ENCODE results near the gene JMY. TPM values are rescaled to one million over a fixed set of nuclear protein-coding genes. Genes with fewer than 3 reads are reported as not detected.

Gene JMY
- total RNA-seq, 4 donors from 2014 or later = 33.2 to 64.2 (median 43.2) TPM

DNA sequence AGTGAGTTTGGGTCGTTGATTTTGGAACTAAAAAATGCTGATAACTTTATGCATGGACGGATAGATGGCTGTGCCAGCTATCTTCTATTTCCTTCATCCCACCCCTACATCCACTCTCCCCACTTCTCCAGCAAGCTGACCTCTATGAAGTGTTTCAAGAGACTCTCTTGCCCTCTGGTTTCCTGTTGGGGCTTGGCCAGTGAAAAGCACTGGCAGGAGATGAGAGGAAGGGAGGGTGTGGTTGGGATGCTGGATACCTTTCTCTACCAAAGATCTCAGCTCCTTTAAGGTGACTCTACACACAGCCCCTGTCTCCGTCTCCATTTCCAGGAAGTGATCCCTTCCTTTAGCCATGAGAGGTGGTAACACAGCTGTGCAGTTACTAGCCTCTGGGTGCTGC lies 30.0 kb upstream of the JMY start:
- intact Hi-C loops (cut with DNase I) = loop anchor here (10.0 kb wide), 1 partner anchor 61 kb away; no protein-coding TSS in a partner anchor
- WGBS = 86% methylated on average over 3 of the region's 3 CpGs

DNA sequence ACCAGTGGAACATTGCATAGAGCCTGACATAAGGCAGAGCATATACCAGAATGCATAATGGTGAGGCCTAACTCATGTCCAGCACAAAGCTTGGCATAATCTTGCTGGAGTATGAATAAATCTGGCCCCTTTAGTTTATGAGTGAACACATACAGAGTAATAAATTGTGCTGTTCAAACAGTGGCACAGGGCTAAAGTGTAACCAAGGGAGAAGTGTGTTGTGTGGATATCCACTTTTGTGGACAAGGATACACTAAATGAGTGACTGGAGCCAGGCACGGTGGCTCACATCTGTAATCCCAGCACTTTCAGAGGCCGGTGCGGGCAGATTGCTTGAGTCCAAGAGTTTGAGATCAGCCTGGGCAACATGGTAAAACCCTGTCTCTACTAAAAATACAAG lies 29.4 kb upstream of the JMY start:
- H3K9me3 ChIP-seq = no peaks in the 10 kb centered on the region
- no peaks in the 10 kb centered on the region for H3K27me3 ChIP-seq
- TF ChIP-seq, protein P1, sequence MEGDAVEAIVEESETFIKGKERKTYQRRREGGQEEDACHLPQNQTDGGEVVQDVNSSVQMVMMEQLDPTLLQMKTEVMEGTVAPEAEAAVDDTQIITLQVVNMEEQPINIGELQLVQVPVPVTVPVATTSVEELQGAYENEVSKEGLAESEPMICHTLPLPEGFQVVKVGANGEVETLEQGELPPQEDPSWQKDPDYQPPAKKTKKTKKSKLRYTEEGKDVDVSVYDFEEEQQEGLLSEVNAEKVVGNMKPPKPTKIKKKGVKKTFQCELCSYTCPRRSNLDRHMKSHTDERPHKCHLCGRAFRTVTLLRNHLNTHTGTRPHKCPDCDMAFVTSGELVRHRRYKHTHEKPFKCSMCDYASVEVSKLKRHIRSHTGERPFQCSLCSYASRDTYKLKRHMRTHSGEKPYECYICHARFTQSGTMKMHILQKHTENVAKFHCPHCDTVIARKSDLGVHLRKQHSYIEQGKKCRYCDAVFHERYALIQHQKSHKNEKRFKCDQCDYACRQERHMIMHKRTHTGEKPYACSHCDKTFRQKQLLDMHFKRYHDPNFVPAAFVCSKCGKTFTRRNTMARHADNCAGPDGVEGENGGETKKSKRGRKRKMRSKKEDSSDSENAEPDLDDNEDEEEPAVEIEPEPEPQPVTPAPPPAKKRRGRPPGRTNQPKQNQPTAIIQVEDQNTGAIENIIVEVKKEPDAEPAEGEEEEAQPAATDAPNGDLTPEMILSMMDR (IDR thresholded peaks at IDR 0.05) = no peak
- TF ChIP-seq EP300 (IDR thresholded peaks at IDR 0.05) (no peak), POLR2A (IDR thresholded peaks at IDR 0.05; ENCODE audit: low read depth) (no peak), POLR2AphosphoS5 (IDR thresholded peaks at IDR 0.05) (no peak)
- H3K4me1 ChIP-seq = no peaks in the 10 kb centered on the region
- DNase-seq (ENCODE audit: extremely low spot score) = no peak
- intact Hi-C loops (cut with DNase I) = loop anchor here (10.0 kb wide), 1 partner anchor 62 kb away; no protein-coding TSS in a partner anchor
- WGBS = 97% methylated on average over 3 of the region's 3 CpGs
- no peaks in the 10 kb centered on the region for H3K36me3 ChIP-seq
- no peak overlapping the region for H3K4me3 ChIP-seq
- H3K27ac ChIP-seq (replicated peaks in 1 of 4) = no peak overlapping the region

More for the DNA sequence above, 30.0 kb upstream of the JMY start:
- no peaks in the 10 kb centered on the region for H3K36me3 ChIP-seq
- no peak for DNase-seq (ENCODE audit: extremely low spot score)
- H3K27me3 ChIP-seq = no peaks in the 10 kb centered on the region
- TF ChIP-seq POLR2A (IDR thresholded peaks at IDR 0.05; ENCODE audit: low read depth) (no peak), EP300 (IDR thresholded peaks at IDR 0.05) (no peak), POLR2AphosphoS5 (IDR thresholded peaks at IDR 0.05) (no peak)
- TF ChIP-seq, protein P1 (IDR thresholded peaks at IDR 0.05) = no peak
- no peaks in the 10 kb centered on the region for H3K4me1 ChIP-seq
- H3K27ac ChIP-seq (replicated peaks in 1 of 4) = no peak overlapping the region
- no peaks in the 10 kb centered on the region for H3K9me3 ChIP-seq
- no peak overlapping the region for H3K4me3 ChIP-seq

DNA sequence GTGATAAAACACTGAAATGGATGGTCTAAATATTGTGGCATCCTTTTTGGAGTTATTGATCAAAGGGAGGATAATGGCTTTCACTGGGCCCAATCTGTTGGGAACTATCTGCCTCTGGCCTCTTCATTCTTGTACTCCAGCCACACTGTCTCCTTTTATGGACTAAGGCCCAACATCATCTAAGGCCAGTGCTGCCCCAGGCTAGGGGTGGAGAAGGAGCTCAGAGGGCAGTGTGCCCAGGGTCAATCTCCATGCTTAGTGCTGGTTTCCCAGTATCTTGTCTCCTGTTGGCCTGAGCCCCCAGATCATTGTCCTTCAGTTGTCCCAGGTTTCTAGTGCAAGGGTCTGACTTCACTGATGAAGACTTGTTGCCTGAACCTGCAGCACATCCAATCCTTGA lies 26.4 kb upstream of the JMY start:
- H3K9me3 ChIP-seq = no peaks in the 10 kb centered on the region
- intact Hi-C loops (cut with DNase I) = loop anchor here (10.0 kb wide), 1 partner anchor 65 kb away; no protein-coding TSS in a partner anchor
- no peaks in the 10 kb centered on the region for H3K4me1 ChIP-seq
- H3K36me3 ChIP-seq = no peaks in the 10 kb centered on the region
- no peak overlapping the region for H3K27ac ChIP-seq (replicated peaks in 1 of 4)
- H3K27me3 ChIP-seq = no peaks in the 10 kb centered on the region
- H3K4me3 ChIP-seq = no peak overlapping the region
- no peak for TF ChIP-seq POLR2A (IDR thresholded peaks at IDR 0.05; ENCODE audit: low read depth)
- no peak for TF ChIP-seq POLR2AphosphoS5 (IDR thresholded peaks at IDR 0.05)
- TF ChIP-seq, protein P1 (IDR thresholded peaks at IDR 0.05) = no peak
- no peak for TF ChIP-seq EP300 (IDR thresholded peaks at IDR 0.05)
- no peak for DNase-seq (ENCODE audit: extremely low spot score)

DNA sequence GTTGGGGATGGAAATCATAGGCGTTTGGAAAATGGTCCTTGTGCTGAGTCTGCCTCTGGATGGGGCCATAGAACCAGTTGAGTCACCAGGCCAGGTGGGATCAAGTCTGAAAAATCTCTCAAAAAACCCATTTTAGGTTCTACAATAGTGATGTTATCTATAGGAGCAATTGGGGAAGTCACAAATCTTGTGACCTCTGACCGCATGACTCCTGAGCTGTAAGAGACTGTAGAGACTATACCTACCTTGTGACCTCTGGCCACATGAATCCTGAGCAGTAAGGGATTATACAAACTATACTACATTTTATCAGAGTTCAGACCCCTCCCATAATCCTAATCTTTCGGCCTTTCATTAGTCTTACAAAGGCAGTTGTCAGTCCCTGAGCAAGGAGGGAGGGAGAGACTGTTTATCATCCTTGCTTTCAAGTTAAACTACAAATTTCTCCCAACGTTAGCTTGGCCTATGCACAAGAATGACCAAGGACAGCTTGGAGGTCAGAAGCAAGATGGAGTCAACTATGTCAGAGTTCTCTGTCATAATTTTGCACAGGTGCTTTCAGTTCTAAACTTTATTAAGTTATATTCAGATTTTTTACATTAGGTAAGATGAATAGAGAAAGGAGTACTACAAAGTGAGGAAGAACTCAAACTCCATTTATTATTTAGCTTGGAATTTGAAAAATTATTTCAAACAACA lies 11.5 kb upstream of the JMY start:
- H3K4me1 ChIP-seq = peaks cover 0 to 6% (median 0%) of the 10 kb centered on the region in 4 donors
- intact Hi-C loops (cut with DNase I) = no loop called here
- H3K9me3 ChIP-seq = no peaks in the 10 kb centered on the region
- H3K27me3 ChIP-seq = no peaks in the 10 kb centered on the region
- H3K27ac ChIP-seq (replicated peaks in 1 of 4) = peak overlapping the region; percentile 11 to 62 (median 24)
- WGBS = 87% methylated on average over 4 of the region's 4 CpGs
- H3K4me3 ChIP-seq = no peak overlapping the region
- no peak for DNase-seq (ENCODE audit: extremely low spot score)
- TF ChIP-seq POLR2AphosphoS5 (IDR thresholded peaks at IDR 0.05) (no peak), EP300 (IDR thresholded peaks at IDR 0.05) (no peak), POLR2A (IDR thresholded peaks at IDR 0.05; ENCODE audit: low read depth) (no peak)
- TF ChIP-seq, protein P1 (IDR thresholded peaks at IDR 0.05) = no peak
- no peaks in the 10 kb centered on the region for H3K36me3 ChIP-seq

Data from esophagus muscularis mucosa (tissue), 4 donors.